Panc1 (cell line): ENCODE results near the gene SPSB1. TPM values are rescaled to one million over a fixed set of nuclear protein-coding genes. Genes with fewer than 3 reads are reported as not detected.

ENCODE experiments used
- ATAC-seq: fragments of 200-7000 bp; cut with Tn5 transposase; 2 replicates; pipeline ENCODE4 v1.9.1; 2020; ENCODE audit warnings: mild to moderate bottlenecking, moderate library complexity
- BruUV-seq: library from RNA; stranded (reverse); fragments of 400-500 nt; replicated peaks from 2 replicates; lab custom pipeline; 2021; lab: Mats Ljungman, UMichigan
- CTCF ChIA-PET: fragments of 300-600 bp; sonication (Branson Sonifier 250); formaldehyde crosslinking; loops from one replicate; lab custom pipeline; 2022; ENCODE audit warnings: antibody characterized with exemption; lab: Charles Lee
- POLR2A ChIA-PET: fragments of 300-600 bp; sonication (Branson Sonifier 250); formaldehyde crosslinking; loops from one replicate; lab custom pipeline; 2022; ENCODE audit warnings: antibody characterized with exemption; lab: Charles Lee
- DNase-seq: peaks from one replicate; pipeline ENCODE4 v3.0.0-alpha.2; 2010; ENCODE audit warnings: low read depth, low spot score
- H3K27ac ChIP-seq: 2 replicates; pipeline ENCODE4 v1.5.1; 2011; ENCODE audit warnings: mild to moderate bottlenecking, low read length, inconsistent platforms
- H3K27me3 ChIP-seq: fragments of 200-500 bp; sonication (Bioruptor generic); 2 replicates; pipeline ENCODE4 v1.6.0; 2014; ENCODE audit warnings: low read length, inconsistent platforms; ENCODE audit not compliant: control insufficient read depth, insufficient read depth
- H3K36me3 ChIP-seq: fragments of 200-500 bp; sonication (Bioruptor generic); 2 replicates; pipeline ENCODE4 v1.5.1; 2014; ENCODE audit warnings: inconsistent platforms, mild to moderate bottlenecking, low read length, moderate library complexity; ENCODE audit not compliant: control insufficient read depth, insufficient read depth
- H3K4me1 ChIP-seq: 2 replicates; pipeline ENCODE4 v1.5.1; 2011; ENCODE audit warnings: inconsistent platforms, mild to moderate bottlenecking, low read length, moderate library complexity; ENCODE audit not compliant: control insufficient read depth, insufficient read depth
- H3K4me3 ChIP-seq, 2 experiments: 2 replicates each; pipeline ENCODE4 v1.5.1; 2011 to 2012; ENCODE audit warnings: low read depth in 2 of 2, low read length in 2 of 2, mild to moderate bottlenecking in 2 of 2, inconsistent platforms in 1 of 2, moderate library complexity in 1 of 2
- H3K9me3 ChIP-seq: fragments of 200-500 bp; sonication (Bioruptor generic); 2 replicates; pipeline ENCODE4 v1.5.1; 2014; ENCODE audit warnings: low read depth, mild to moderate bottlenecking, inconsistent platforms, low read length, moderate library complexity; ENCODE audit not compliant: control insufficient read depth, insufficient read depth
- POLR2AphosphoS5 ChIP-seq: IDR thresholded peaks from 2 replicates; pipeline ENCODE4 v1.6.1; 2012; ENCODE audit warnings: mild to moderate bottlenecking, low read depth, low read length, moderate library complexity
- SIN3A ChIP-seq: IDR thresholded peaks from 2 replicates; pipeline ENCODE4 v1.6.1; 2012; ENCODE audit warnings: low read depth, mild to moderate bottlenecking, low read length, moderate library complexity, borderline replicate concordance; ENCODE audit not compliant: insufficient read depth
- TCF7L2 ChIP-seq: IDR thresholded peaks from 2 replicates; pipeline ENCODE4 v1.6.1; 2011; ENCODE audit warnings: mild to moderate bottlenecking, low read depth, low read length, inconsistent platforms
- in situ Hi-C: cut with HindIII; loops from 2 replicates; pipeline ENCODE4 v1.10.0; 2016; ENCODE audit warnings: low sequenced_read_pairs, low pct_unique_long_range_greater_than_20kb
- intact Hi-C: fragments of 100-400 bp; cut with micrococcal nuclease; formaldehyde crosslinking; loops from one replicate; pipeline ENCODE4 v1.10.0; 2022; ENCODE audit not compliant: unreplicated experiment
- total RNA-seq: library from RNA; stranded (reverse); gene quantifications from one replicate; pipeline ENCODE4 v1.2.1, GENCODE V29; 2021; ENCODE audit not compliant: unreplicated experiment
- TF ChIP-seq, protein P1 (sequence below), 2 experiments: IDR thresholded peaks; 2 replicates each; pipeline ENCODE4 v1.6.1; 2011 to 2012; ENCODE audit warnings: low read depth in 2 of 2, control low read depth in 1 of 2, low read length in 1 of 2, mild to moderate bottlenecking in 1 of 2, moderate library complexity in 1 of 2; ENCODE audit not compliant: insufficient read depth in 1 of 2
- TF ChIP-seq, protein P2 (sequence below): fragments of 450-650 bp; IDR thresholded peaks from 2 replicates; pipeline ENCODE4 v1.5.1; 2017; ENCODE audit warnings: mild to moderate bottlenecking

The SPSB1 gene
- total RNA-seq, 1 experiment from 2014 or later, result 73.7 TPM

DNA sequence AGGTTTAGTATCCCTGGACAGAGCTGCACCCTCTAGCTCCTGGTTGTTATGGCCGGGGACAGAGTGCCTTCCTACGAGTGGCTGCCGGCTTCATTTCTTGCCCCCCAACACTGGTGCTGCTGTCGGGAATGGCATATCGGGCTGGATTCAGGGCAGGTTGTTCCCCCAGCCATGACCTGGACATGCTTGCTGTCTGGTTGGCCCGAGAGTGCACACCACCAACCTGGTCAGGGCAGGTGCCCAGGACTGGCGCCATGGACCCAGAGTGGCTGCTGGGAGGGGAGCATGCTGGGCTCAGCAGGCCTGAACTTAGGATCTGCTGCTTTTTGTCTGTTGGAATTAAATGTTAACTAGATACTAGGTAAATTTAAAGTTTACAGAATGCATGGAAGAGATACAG is 36.4 kb upstream of the SPSB1 start:
- in situ Hi-C loops, result no loop called here
- POLR2A ChIA-PET, result no interaction called here
- Histone ChIP-seq H3K4me3 (no peak overlapping the region), H3K9me3 (no peaks in the 10 kb centered on the region), H3K27me3 (no peaks in the 10 kb centered on the region), H3K4me1 (no peaks in the 10 kb centered on the region), H3K36me3 (no peaks in the 10 kb centered on the region), H3K27ac (no peak overlapping the region)
- no TSS peak for BruUV-seq
- intact Hi-C loops, result no loop called here
- no peak for ATAC-seq
- CTCF ChIA-PET, result interaction anchor here (0.7 kb wide), 1 partner anchor 407 kb away, joined by 3 read pairs; no protein-coding TSS in a partner anchor
- TF ChIP-seq SIN3A (no peak), TCF7L2 (no peak)
- DNase-seq, result no peak

DNA sequence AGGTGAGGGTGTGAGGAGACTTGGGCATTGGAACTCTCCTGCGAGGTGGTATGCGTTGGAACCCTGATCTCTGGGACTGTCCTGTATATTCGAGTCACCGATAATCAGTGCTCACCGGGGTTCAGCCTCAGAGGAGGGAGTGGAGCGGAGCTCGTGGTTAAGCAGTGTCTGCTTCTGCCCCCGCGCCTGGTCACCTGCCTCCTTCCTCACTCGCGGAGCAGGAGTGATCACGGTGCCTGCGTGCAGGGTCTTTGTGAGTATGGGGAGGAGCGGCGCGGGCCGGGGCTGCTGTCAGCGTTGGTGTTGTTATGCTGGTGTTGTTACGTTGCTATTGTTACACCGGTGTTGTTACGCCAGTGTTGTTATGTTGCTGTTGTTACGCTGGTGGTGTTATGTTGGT is 34.8 kb upstream of the SPSB1 start:
- no peak overlapping the region for H3K4me3 ChIP-seq
- TF ChIP-seq SIN3A (no peak), POLR2AphosphoS5 (no peak), TCF7L2 (no peak)
- TF ChIP-seq, protein P1, sequence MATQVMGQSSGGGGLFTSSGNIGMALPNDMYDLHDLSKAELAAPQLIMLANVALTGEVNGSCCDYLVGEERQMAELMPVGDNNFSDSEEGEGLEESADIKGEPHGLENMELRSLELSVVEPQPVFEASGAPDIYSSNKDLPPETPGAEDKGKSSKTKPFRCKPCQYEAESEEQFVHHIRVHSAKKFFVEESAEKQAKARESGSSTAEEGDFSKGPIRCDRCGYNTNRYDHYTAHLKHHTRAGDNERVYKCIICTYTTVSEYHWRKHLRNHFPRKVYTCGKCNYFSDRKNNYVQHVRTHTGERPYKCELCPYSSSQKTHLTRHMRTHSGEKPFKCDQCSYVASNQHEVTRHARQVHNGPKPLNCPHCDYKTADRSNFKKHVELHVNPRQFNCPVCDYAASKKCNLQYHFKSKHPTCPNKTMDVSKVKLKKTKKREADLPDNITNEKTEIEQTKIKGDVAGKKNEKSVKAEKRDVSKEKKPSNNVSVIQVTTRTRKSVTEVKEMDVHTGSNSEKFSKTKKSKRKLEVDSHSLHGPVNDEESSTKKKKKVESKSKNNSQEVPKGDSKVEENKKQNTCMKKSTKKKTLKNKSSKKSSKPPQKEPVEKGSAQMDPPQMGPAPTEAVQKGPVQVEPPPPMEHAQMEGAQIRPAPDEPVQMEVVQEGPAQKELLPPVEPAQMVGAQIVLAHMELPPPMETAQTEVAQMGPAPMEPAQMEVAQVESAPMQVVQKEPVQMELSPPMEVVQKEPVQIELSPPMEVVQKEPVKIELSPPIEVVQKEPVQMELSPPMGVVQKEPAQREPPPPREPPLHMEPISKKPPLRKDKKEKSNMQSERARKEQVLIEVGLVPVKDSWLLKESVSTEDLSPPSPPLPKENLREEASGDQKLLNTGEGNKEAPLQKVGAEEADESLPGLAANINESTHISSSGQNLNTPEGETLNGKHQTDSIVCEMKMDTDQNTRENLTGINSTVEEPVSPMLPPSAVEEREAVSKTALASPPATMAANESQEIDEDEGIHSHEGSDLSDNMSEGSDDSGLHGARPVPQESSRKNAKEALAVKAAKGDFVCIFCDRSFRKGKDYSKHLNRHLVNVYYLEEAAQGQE (IDR thresholded peaks at IDR 0.05; ENCODE audit: insufficient read depth in 1 of 2, low read depth in 2 of 2, low read length in 1 of 2), result no peak
- TF ChIP-seq, protein P2, sequence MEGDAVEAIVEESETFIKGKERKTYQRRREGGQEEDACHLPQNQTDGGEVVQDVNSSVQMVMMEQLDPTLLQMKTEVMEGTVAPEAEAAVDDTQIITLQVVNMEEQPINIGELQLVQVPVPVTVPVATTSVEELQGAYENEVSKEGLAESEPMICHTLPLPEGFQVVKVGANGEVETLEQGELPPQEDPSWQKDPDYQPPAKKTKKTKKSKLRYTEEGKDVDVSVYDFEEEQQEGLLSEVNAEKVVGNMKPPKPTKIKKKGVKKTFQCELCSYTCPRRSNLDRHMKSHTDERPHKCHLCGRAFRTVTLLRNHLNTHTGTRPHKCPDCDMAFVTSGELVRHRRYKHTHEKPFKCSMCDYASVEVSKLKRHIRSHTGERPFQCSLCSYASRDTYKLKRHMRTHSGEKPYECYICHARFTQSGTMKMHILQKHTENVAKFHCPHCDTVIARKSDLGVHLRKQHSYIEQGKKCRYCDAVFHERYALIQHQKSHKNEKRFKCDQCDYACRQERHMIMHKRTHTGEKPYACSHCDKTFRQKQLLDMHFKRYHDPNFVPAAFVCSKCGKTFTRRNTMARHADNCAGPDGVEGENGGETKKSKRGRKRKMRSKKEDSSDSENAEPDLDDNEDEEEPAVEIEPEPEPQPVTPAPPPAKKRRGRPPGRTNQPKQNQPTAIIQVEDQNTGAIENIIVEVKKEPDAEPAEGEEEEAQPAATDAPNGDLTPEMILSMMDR, result no peak
- DNase-seq, result no peak
- H3K9me3 ChIP-seq, result no peaks in the 10 kb centered on the region
- H3K27ac ChIP-seq, result no peak overlapping the region
- ATAC-seq, result no peak
- H3K27me3 ChIP-seq, result no peaks in the 10 kb centered on the region
- intact Hi-C loops (no loop called here), in situ Hi-C loops (no loop called here)
- POLR2A ChIA-PET, result interaction anchor here (0.5 kb wide), 1 partner anchor 240 kb away, joined by 3 read pairs; no protein-coding TSS in a partner anchor
- H3K36me3 ChIP-seq, result no peaks in the 10 kb centered on the region
- CTCF ChIA-PET, result no interaction called here
- BruUV-seq, result no TSS peak
- H3K4me1 ChIP-seq, result no peaks in the 10 kb centered on the region

DNA sequence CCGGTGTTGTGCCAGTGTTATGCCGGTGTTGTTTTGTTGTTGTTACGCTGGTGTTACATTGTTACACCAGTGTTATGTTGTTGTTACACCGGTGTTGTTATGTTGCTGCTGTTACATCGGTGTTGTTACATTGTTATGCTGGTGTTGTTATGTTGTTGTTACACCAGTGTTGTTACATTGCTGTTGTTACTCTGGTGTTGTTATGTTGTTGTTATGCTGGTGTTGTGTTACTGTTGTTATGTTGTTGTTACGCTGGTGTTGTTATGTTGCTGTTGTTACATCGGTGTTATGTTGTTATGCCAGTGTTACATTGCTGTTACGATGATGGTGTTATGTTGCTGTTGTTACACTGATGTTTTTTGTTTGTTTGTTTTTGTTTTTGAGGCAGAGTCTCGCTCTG is 34.1 kb upstream of the SPSB1 start:
- Histone ChIP-seq H3K9me3 (no peaks in the 10 kb centered on the region), H3K27ac (no peak overlapping the region), H3K27me3 (no peaks in the 10 kb centered on the region), H3K36me3 (no peaks in the 10 kb centered on the region), H3K4me1 (no peaks in the 10 kb centered on the region), H3K4me3 (no peak overlapping the region)
- TF ChIP-seq POLR2AphosphoS5, result no peak
- intact Hi-C loops, result no loop called here
- ATAC-seq (no peak), DNase-seq (no peak)
- ChIA-PET POLR2A (no interaction called here), CTCF (no interaction called here)
- no TSS peak for BruUV-seq
- in situ Hi-C loops, result no loop called here
